Activated T-cell treated with anti-CD3 and anti-CD28 coated beads, Interleukin-2, amount 50 U/mL, for 4 hours (primary cell): Measurements from ENCODE around the gene OSBPL6. TPM values are rescaled to one million over a fixed set of nuclear protein-coding genes. Genes with fewer than 3 reads are reported as not detected.

Experiments used
- ATAC-seq, 2 donors: fragments of 200-7000 bp; cut with Tn5 transposase; one replicate each; pipeline ENCODE4 v1.10.0; 2021
- DNase-seq: peaks from one replicate; pipeline ENCODE4 v3.0.0-alpha.2; 2020
- H3K27me3 Mint-ChIP-seq: one replicate; pipeline ENCODE4 v1.8.0; 2021; ENCODE audit warnings: low read depth, mixed read lengths
- H3K36me3 Mint-ChIP-seq: one replicate; pipeline ENCODE4 v1.8.0; 2022; ENCODE audit warnings: mixed read lengths; ENCODE audit not compliant: insufficient read depth
- H3K4me1 Mint-ChIP-seq: one replicate; pipeline ENCODE4 v1.8.0; 2021; ENCODE audit warnings: low read depth, mixed read lengths
- H3K4me3 Mint-ChIP-seq: one replicate; pipeline ENCODE4 v1.8.0; 2021; ENCODE audit warnings: mild to moderate bottlenecking, moderate library complexity, mixed read lengths
- H3K9me3 Mint-ChIP-seq: one replicate; pipeline ENCODE4 v1.8.0; 2021; ENCODE audit warnings: mixed read lengths
- total RNA-seq, 3 donors: library from RNA; stranded (reverse); gene quantifications; one replicate each; pipeline ENCODE4 v1.2.1, GENCODE V29; 2021

The OSBPL6 gene
- total RNA-seq, 3 donors from 2014 or later, result 0.28 to 0.53 (median 0.30) TPM

- no peak for DNase-seq
- Mint-ChIP-seq H3K27me3 (peaks cover 24% of the 10 kb centered on the region), H3K9me3 (no peaks in the 10 kb centered on the region), H3K4me1 (no peaks in the 10 kb centered on the region), H3K4me3 (no peak overlapping the region), H3K36me3 (no peaks in the 10 kb centered on the region)
- no peak for ATAC-seq
Measured at GRCh38 chr2:178208817-178209216, 14.5 kb downstream of the OSBPL6 start.

- no peaks in the 10 kb centered on the region for H3K4me1 Mint-ChIP-seq
- ATAC-seq, result no peak
- no peaks in the 10 kb centered on the region for H3K9me3 Mint-ChIP-seq
- DNase-seq, result no peak
- peaks cover 22% of the 10 kb centered on the region for H3K27me3 Mint-ChIP-seq
- no peaks in the 10 kb centered on the region for H3K36me3 Mint-ChIP-seq
- no peak overlapping the region for H3K4me3 Mint-ChIP-seq
Measured at GRCh38 chr2:178211460-178211859, 17.1 kb downstream of the OSBPL6 start.

DNA sequence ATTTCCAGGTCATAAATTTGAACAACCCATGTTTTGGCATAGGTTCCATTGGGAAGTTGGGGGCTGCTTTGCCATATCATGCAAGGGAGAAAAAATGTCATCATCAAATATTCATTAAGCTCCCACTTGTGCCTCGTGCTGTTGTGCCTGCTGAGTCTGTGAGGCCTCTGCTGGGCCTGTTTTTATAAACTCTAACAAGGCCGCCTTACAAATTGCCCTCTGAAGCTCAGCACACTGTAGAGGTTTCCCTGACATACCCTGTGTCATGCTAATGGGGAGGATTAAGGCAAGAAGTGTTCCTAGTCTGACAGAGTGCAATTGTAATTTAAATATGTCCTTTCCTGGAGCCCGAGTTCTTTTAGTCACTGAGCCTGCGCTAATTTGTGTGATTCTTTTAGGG, 17.6 kb downstream of the OSBPL6 start:
- no peaks in the 10 kb centered on the region for H3K9me3 Mint-ChIP-seq
- no peak for ATAC-seq
- no peaks in the 10 kb centered on the region for H3K4me1 Mint-ChIP-seq
- no peaks in the 10 kb centered on the region for H3K36me3 Mint-ChIP-seq
- H3K4me3 Mint-ChIP-seq, result no peak overlapping the region
- H3K27me3 Mint-ChIP-seq, result peaks cover 22% of the 10 kb centered on the region
- DNase-seq, result no peak

- no peak for ATAC-seq
- Mint-ChIP-seq H3K36me3 (no peaks in the 10 kb centered on the region), H3K4me3 (no peak overlapping the region), H3K4me1 (no peaks in the 10 kb centered on the region), H3K27me3 (peaks cover 20% of the 10 kb centered on the region), H3K9me3 (no peaks in the 10 kb centered on the region)
- DNase-seq, result no peak
Measured at GRCh38 chr2:178213991-178214390, 19.7 kb downstream of the OSBPL6 start.

- Mint-ChIP-seq H3K9me3 (no peaks in the 10 kb centered on the region), H3K36me3 (no peaks in the 10 kb centered on the region), H3K27me3 (peaks cover 17% of the 10 kb centered on the region), H3K4me3 (no peak overlapping the region), H3K4me1 (no peaks in the 10 kb centered on the region)
- no peak for ATAC-seq
- no peak for DNase-seq
Measured at GRCh38 chr2:178219247-178219646, 24.9 kb downstream of the OSBPL6 start.

GRCh38 chr2:178220814-178221213, 26.5 kb downstream of the OSBPL6 start:
- Mint-ChIP-seq H3K4me1 (no peaks in the 10 kb centered on the region), H3K27me3 (peaks cover 22% of the 10 kb centered on the region), H3K36me3 (no peaks in the 10 kb centered on the region), H3K9me3 (no peaks in the 10 kb centered on the region), H3K4me3 (no peak overlapping the region)
- DNase-seq, result no peak
- ATAC-seq, result no peak

GRCh38 chr2:178221556-178221955, 27.2 kb downstream of the OSBPL6 start:
- ATAC-seq (no peak), DNase-seq (no peak)
- Mint-ChIP-seq H3K4me3 (no peak overlapping the region), H3K4me1 (no peaks in the 10 kb centered on the region), H3K27me3 (peaks cover 28% of the 10 kb centered on the region), H3K9me3 (no peaks in the 10 kb centered on the region), H3K36me3 (no peaks in the 10 kb centered on the region)

- Mint-ChIP-seq H3K9me3 (no peaks in the 10 kb centered on the region), H3K27me3 (peaks cover 25% of the 10 kb centered on the region)
- DNase-seq, result no peak
Measured at GRCh38 chr2:178223806-178224205, 29.5 kb downstream of the OSBPL6 start.

DNA sequence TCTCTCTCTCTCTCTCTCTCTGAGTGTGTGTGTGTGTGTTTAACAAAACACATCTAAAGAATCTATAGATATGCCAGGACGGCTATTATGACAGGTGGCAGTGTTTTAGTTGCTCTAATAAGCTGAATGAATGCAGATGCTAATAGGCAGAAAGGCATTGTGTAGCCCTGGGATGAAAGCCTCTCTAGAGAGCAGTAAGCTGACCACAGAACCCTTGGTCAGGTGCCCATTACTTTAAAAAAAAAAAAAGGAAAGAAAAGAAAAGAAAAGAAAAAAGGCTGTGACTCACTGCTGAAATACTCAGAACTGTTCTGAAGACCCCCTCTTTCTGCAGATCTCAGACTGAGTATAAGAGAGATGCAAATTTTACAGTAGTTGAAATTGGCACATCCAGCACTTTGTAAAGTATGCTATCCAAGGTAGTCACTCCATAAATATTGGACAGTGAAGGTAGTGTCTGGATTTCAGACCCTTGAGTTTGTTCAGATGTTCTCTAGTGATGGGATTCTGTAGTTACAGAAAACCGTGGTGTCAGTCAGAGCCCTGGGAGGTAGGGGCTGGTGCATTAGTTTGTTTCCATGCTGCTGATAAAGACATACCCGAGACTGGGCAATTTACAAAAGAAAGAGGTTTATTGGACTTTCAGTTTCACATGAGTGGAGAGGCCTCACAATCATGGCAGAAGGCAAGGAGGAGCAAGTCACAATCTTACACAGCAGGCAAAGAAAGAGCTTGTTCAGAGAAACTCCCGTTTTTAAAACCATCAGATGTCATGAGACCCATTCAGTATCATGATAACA, 30.9 kb downstream of the OSBPL6 start:
- H3K4me1 Mint-ChIP-seq, result no peaks in the 10 kb centered on the region
- no peak overlapping the region for H3K4me3 Mint-ChIP-seq
- H3K36me3 Mint-ChIP-seq, result no peaks in the 10 kb centered on the region
- no peaks in the 10 kb centered on the region for H3K9me3 Mint-ChIP-seq
- ATAC-seq (no peak), DNase-seq (no peak)
- H3K27me3 Mint-ChIP-seq, result peaks cover 23% of the 10 kb centered on the region

More at GRCh38 chr2:178223806-178224205, 29.5 kb downstream of the OSBPL6 start:
- ATAC-seq, result no peak
- H3K36me3 Mint-ChIP-seq, result no peaks in the 10 kb centered on the region
- H3K4me1 Mint-ChIP-seq, result no peaks in the 10 kb centered on the region
- no peak overlapping the region for H3K4me3 Mint-ChIP-seq

- no peaks in the 10 kb centered on the region for H3K4me1 Mint-ChIP-seq
- H3K4me3 Mint-ChIP-seq, result no peak overlapping the region
Measured at GRCh38 chr2:178227187-178227586, 32.9 kb downstream of the OSBPL6 start.

GRCh38 chr2:178229927-178230326, 35.6 kb downstream of the OSBPL6 start:
- ATAC-seq (no peak), DNase-seq (no peak)
- no peak overlapping the region for H3K4me3 Mint-ChIP-seq
- peaks cover 13% of the 10 kb centered on the region for H3K27me3 Mint-ChIP-seq
- no peaks in the 10 kb centered on the region for H3K36me3 Mint-ChIP-seq
- H3K9me3 Mint-ChIP-seq, result no peaks in the 10 kb centered on the region
- no peaks in the 10 kb centered on the region for H3K4me1 Mint-ChIP-seq

More at GRCh38 chr2:178227187-178227586, 32.9 kb downstream of the OSBPL6 start:
- Mint-ChIP-seq H3K9me3 (no peaks in the 10 kb centered on the region), H3K27me3 (peaks cover 19% of the 10 kb centered on the region), H3K36me3 (no peaks in the 10 kb centered on the region)
- DNase-seq (no peak), ATAC-seq (no peak)

DNA sequence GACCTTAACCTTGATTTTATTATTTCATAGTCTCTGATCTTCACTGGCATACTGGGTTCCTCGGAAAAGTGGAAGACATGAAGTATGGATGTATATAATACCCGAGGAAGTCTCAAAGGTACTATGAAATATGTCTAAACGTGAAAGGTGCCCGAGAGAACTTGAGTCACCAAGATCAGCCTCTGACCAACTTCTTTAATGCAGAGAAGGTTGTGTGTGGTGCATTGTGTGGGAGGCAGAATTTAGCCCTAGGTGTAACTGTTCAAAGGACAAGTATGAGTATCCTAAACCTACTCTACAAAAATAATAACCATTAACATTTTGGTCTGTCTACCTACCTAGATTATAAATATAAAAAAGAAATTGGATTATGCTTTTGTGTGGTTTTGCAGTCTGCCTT, 36.1 kb downstream of the OSBPL6 start:
- Mint-ChIP-seq H3K4me3 (no peak overlapping the region), H3K4me1 (no peaks in the 10 kb centered on the region), H3K9me3 (no peaks in the 10 kb centered on the region), H3K27me3 (peaks cover 10% of the 10 kb centered on the region), H3K36me3 (no peaks in the 10 kb centered on the region)
- ATAC-seq (no peak), DNase-seq (no peak)

- Mint-ChIP-seq H3K4me1 (no peaks in the 10 kb centered on the region), H3K27me3 (peaks cover 2% of the 10 kb centered on the region), H3K9me3 (no peaks in the 10 kb centered on the region), H3K4me3 (no peak overlapping the region), H3K36me3 (no peaks in the 10 kb centered on the region)
- DNase-seq (no peak), ATAC-seq (no peak)
Measured at GRCh38 chr2:178233428-178233827, 39.1 kb downstream of the OSBPL6 start.

DNA sequence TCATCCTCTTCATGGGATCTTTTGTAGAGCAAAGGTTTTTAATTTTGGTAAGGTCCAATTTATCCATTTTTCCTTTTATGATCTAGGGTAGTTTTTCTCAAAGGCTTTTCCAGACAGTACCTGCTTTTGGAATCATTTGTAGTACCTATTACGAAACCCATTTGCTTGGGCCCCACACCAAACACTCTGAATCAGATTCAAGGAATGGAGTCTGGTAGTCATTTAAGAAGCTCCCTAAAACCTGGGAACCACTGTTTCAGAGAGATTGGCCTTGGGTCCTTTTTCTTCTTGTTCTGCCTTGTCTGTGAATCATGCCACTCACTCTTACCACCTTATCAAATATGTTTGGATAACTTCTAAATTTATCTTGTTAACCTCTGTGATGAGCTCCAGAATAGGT, 40.3 kb downstream of the OSBPL6 start:
- peaks cover 2% of the 10 kb centered on the region for H3K27me3 Mint-ChIP-seq
- no peaks in the 10 kb centered on the region for H3K36me3 Mint-ChIP-seq
- H3K4me3 Mint-ChIP-seq, result no peak overlapping the region
- no peaks in the 10 kb centered on the region for H3K9me3 Mint-ChIP-seq
- DNase-seq, result no peak
- no peaks in the 10 kb centered on the region for H3K4me1 Mint-ChIP-seq
- ATAC-seq, result no peak

- no peak for ATAC-seq
- no peak for DNase-seq
- Mint-ChIP-seq H3K4me3 (no peak overlapping the region), H3K9me3 (no peaks in the 10 kb centered on the region), H3K36me3 (no peaks in the 10 kb centered on the region), H3K27me3 (peaks cover 5% of the 10 kb centered on the region), H3K4me1 (no peaks in the 10 kb centered on the region)
Measured at GRCh38 chr2:178237488-178238153, 43.3 kb downstream of the OSBPL6 start.
